GM18870 (cell line): Measurements from ENCODE around the gene AGO3.

Source experiments
- ATAC-seq: cut with Tn5 transposase; IDR thresholded peaks from one replicate; pipeline ENCODE4 v1.9.1; 2021; ENCODE audit warnings: moderate library complexity; ENCODE audit not compliant: unreplicated experiment

Gene AGO3

DNA sequence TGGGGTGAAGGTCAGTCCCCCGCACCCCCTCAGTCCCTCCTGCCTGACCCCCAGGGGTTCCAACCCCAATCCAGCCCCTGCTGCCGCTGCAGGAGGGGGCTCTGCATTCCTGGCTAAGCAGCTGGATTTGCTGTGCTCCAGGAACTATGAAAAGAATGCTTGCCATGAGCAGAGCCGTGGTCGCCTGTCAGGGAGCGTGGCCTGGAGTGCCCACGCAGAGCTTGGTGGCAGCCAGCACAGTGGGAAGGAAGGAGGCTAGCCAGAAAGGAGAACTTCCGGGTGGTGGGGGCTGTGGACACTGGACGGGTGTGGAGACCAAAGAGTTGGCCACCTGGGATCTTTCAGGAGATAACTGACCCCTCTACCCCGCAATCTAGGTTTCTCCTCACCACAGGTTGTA, 188.6 kb downstream of the AGO3 start:
- no peak for ATAC-seq
